Neural progenitor cell (in vitro differentiated cells): Measurements from ENCODE around the gene BLOC1S4. TPM values are rescaled to one million over a fixed set of nuclear protein-coding genes. Genes with fewer than 3 reads are reported as not detected.
A peak's percentile ranks its signal among the peaks of the same experiment; 100 is the strongest.

Experiments used
- DNase-seq: peaks from one replicate; pipeline ENCODE4 v3.0.0-alpha.2; 2016; ENCODE audit warnings: low spot score
- H2AFZ ChIP-seq: fragments of 200-600 bp; sonication (generic); replicated peaks from 2 replicates; pipeline ENCODE4 v1.6.1; 2016; ENCODE audit warnings: antibody characterized with exemption
- H3F3A ChIP-seq: fragments of 200-600 bp; sonication (generic); 2 replicates; pipeline ENCODE4 v1.6.1; 2016; ENCODE audit warnings: antibody characterized with exemption, low read depth
- H3K27ac ChIP-seq: fragments of 200-600 bp; sonication (generic); 2 replicates; pipeline ENCODE4 v1.5.1; 2016; ENCODE audit warnings: mild to moderate bottlenecking
- H3K27me3 ChIP-seq: fragments of 200-600 bp; sonication (generic); 2 replicates; pipeline ENCODE4 v1.6.1; 2016; ENCODE audit warnings: mild to moderate bottlenecking, moderate library complexity
- H3K36me3 ChIP-seq: fragments of 200-600 bp; sonication (generic); 2 replicates; pipeline ENCODE4 v1.5.1; 2016
- H3K4me1 ChIP-seq: fragments of 200-600 bp; sonication (generic); 2 replicates; pipeline ENCODE4 v1.6.1; 2016; ENCODE audit warnings: mixed run types
- H3K4me2 ChIP-seq: fragments of 200-600 bp; sonication (generic); 2 replicates; pipeline ENCODE4 v1.6.1; 2016
- H3K4me3 ChIP-seq: fragments of 200-600 bp; sonication (generic); 2 replicates; pipeline ENCODE4 v1.5.1; 2016
- H3K79me2 ChIP-seq: fragments of 200-600 bp; sonication (generic); 2 replicates; pipeline ENCODE4 v1.6.1; 2016; ENCODE audit warnings: low read depth
- H3K9ac ChIP-seq: fragments of 200-600 bp; sonication (generic); 2 replicates; pipeline ENCODE4 v1.6.1; 2016
- H3K9me3 ChIP-seq: fragments of 200-600 bp; sonication (generic); 2 replicates; pipeline ENCODE4 v1.5.1; 2016; ENCODE audit warnings: low read depth
- H4K20me1 ChIP-seq: fragments of 200-600 bp; sonication (generic); 2 replicates; pipeline ENCODE4 v1.6.1; 2016; ENCODE audit warnings: low read depth
- H3K27ac Mint-ChIP-seq: 3 replicates; pipeline ENCODE4 v1.8.0; 2021; ENCODE audit warnings: mixed read lengths
- H3K27me3 Mint-ChIP-seq: 2 replicates; pipeline ENCODE4 v1.8.0; 2022; ENCODE audit warnings: low read depth, mild to moderate bottlenecking, inconsistent platforms, moderate library complexity, mixed read lengths; ENCODE audit not compliant: insufficient read depth
- H3K36me3 Mint-ChIP-seq: 3 replicates; pipeline ENCODE4 v1.8.0; 2021; ENCODE audit warnings: mixed read lengths
- H3K4me1 Mint-ChIP-seq: 3 replicates; pipeline ENCODE4 v1.8.0; 2021; ENCODE audit warnings: mixed read lengths
- H3K4me3 Mint-ChIP-seq: 3 replicates; pipeline ENCODE4 v1.8.0; 2021; ENCODE audit warnings: mild to moderate bottlenecking, moderate library complexity, mixed read lengths
- H3K9me3 Mint-ChIP-seq: 3 replicates; pipeline ENCODE4 v1.8.0; 2020; ENCODE audit warnings: mixed read lengths
- EZH2 ChIP-seq: fragments of 200-600 bp; sonication (generic); IDR thresholded peaks from 2 replicates; pipeline ENCODE4 v1.6.1; 2017; ENCODE audit warnings: antibody characterized with exemption, mild to moderate bottlenecking, moderate library complexity
- EZH2phosphoT487 ChIP-seq: fragments of 200-600 bp; sonication (generic); IDR thresholded peaks from 2 replicates; pipeline ENCODE4 v1.6.1; 2017; ENCODE audit warnings: antibody characterized with exemption
- total RNA-seq: library from RNA; depleted of rRNA; stranded (reverse); fragments of >200 nt; gene quantifications from 2 replicates; pipeline ENCODE4 v1.2.3, GENCODE V29; 2015; ENCODE audit warnings: low replicate concordance
- TF ChIP-seq, protein P1 (sequence below): fragments of 200-600 bp; sonication (generic); IDR thresholded peaks from 2 replicates; pipeline ENCODE4 v1.5.1; 2017; ENCODE audit warnings: antibody characterized with exemption, mild to moderate bottlenecking

BLOC1S4 gene
- total RNA-seq, 1 donor from 2014 or later = 10.5 TPM

DNA sequence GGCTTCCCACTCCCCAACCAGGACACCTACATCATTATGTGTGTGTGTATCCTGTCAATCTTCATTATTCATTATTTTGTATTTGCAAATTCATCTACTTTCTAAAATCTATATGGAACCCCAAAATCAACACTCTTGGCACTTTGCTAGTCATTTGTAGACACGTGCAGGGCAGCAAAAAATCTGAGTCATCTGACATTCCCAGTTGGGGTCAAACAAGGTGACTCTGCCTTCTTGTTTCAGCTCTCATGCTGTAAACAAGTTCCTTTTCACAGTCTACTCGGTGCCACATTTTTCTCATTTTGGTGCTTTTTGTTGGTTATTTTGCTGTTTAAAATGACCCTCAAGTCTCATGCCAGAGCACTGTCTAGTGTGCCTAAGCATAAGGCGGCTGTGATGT lies 12.2 kb upstream of the BLOC1S4 start:
- Mint-ChIP-seq H3K9me3 (peaks cover 21% of the 10 kb centered on the region), H3K4me1 (peaks cover 16% of the 10 kb centered on the region), H3K27me3 (peaks cover 3% of the 10 kb centered on the region), H3K27ac (no peak overlapping the region), H3K36me3 (peaks cover 69% of the 10 kb centered on the region), H3K4me3 (no peak overlapping the region)
- Histone ChIP-seq H2AFZ (no peak overlapping the region), H3K27ac (no peak overlapping the region), H4K20me1 (peaks cover 24% of the 10 kb centered on the region), H3F3A (no peaks in the 10 kb centered on the region), H3K4me2 (no peak overlapping the region), H3K27me3 (no peaks in the 10 kb centered on the region), H3K4me1 (peaks cover 16% of the 10 kb centered on the region), H3K79me2 (peaks cover 71% of the 10 kb centered on the region), H3K4me3 (no peak overlapping the region), H3K9ac (no peak overlapping the region), H3K36me3 (peaks cover 7% of the 10 kb centered on the region), H3K9me3 (no peaks in the 10 kb centered on the region)
- TF ChIP-seq, protein P1, sequence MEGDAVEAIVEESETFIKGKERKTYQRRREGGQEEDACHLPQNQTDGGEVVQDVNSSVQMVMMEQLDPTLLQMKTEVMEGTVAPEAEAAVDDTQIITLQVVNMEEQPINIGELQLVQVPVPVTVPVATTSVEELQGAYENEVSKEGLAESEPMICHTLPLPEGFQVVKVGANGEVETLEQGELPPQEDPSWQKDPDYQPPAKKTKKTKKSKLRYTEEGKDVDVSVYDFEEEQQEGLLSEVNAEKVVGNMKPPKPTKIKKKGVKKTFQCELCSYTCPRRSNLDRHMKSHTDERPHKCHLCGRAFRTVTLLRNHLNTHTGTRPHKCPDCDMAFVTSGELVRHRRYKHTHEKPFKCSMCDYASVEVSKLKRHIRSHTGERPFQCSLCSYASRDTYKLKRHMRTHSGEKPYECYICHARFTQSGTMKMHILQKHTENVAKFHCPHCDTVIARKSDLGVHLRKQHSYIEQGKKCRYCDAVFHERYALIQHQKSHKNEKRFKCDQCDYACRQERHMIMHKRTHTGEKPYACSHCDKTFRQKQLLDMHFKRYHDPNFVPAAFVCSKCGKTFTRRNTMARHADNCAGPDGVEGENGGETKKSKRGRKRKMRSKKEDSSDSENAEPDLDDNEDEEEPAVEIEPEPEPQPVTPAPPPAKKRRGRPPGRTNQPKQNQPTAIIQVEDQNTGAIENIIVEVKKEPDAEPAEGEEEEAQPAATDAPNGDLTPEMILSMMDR = no peak
- no peak for TF ChIP-seq EZH2phosphoT487
- no peak for TF ChIP-seq EZH2
- no peak for DNase-seq

DNA sequence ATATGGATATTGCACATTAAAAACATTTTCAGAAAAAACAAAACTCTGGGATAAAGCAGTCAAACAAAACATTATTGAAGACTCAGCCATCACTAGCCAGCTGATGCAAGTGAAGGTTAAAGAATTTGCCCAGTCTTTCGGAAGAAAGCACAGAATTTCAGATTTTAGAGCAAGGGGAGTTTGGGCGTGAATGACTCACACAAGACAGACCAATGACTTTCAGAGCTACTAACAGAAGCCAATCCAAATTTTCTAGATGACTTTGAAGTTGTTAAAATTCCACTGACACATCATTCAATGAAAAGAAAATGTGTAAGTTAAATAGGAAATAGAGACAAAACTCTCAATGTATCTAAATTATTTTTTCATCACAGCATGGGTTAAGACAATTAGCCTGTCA lies 10.3 kb upstream of the BLOC1S4 start:
- Histone ChIP-seq H3K4me2 (no peak overlapping the region), H3K27ac (no peak overlapping the region), H2AFZ (no peak overlapping the region), H3F3A (peaks cover 10% of the 10 kb centered on the region), H3K4me1 (peaks cover 16% of the 10 kb centered on the region), H3K9me3 (no peaks in the 10 kb centered on the region), H3K36me3 (peaks cover 7% of the 10 kb centered on the region), H3K9ac (no peak overlapping the region), H3K4me3 (no peak overlapping the region), H3K27me3 (peaks cover 2% of the 10 kb centered on the region), H3K79me2 (peaks cover 79% of the 10 kb centered on the region), H4K20me1 (peaks cover 26% of the 10 kb centered on the region)
- TF ChIP-seq EZH2 = no peak
- TF ChIP-seq, protein P1 = no peak
- no peak for TF ChIP-seq EZH2phosphoT487
- no peak overlapping the region for H3K4me3 Mint-ChIP-seq
- H3K27me3 Mint-ChIP-seq = peaks cover 2% of the 10 kb centered on the region
- DNase-seq = no peak
- H3K9me3 Mint-ChIP-seq = peaks cover 21% of the 10 kb centered on the region
- H3K27ac Mint-ChIP-seq = no peak overlapping the region
- H3K4me1 Mint-ChIP-seq = peaks cover 24% of the 10 kb centered on the region
- H3K36me3 Mint-ChIP-seq = peaks cover 65% of the 10 kb centered on the region

DNA sequence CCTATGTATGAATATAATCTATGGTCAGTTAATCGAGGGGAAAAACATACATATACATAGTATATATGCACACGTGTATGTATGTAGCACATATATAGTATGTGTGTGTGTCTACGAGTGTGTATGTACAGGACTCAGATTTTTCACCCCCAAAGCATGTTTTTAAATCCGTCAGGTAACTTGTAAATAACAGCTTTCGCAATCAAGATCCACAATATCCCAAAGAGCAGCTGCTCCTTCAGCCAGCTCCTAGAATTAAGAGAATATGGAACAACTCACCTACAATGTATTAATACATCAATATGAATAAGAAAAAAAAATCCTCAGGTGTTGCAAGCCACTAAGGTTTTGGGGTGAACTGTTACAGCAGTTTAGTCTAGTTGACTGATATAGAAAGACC lies 9.8 kb upstream of the BLOC1S4 start:
- TF ChIP-seq, protein P1 = no peak
- no peak for TF ChIP-seq EZH2phosphoT487
- TF ChIP-seq EZH2 = no peak
- peaks cover 21% of the 10 kb centered on the region for H3K9me3 Mint-ChIP-seq
- no peak overlapping the region for H3K27ac ChIP-seq
- DNase-seq = no peak
- peaks cover 7% of the 10 kb centered on the region for H3K36me3 ChIP-seq
- H3K27me3 Mint-ChIP-seq = peaks cover 2% of the 10 kb centered on the region
- H3K27ac Mint-ChIP-seq = no peak overlapping the region
- H3K4me2 ChIP-seq = peak overlapping the region; percentile 100
- H3K9ac ChIP-seq = no peak overlapping the region
- H3K4me3 Mint-ChIP-seq = no peak overlapping the region
- H3K36me3 Mint-ChIP-seq = peaks cover 63% of the 10 kb centered on the region
- H3K4me1 Mint-ChIP-seq = peaks cover 24% of the 10 kb centered on the region
- peaks cover 15% of the 10 kb centered on the region for H3F3A ChIP-seq
- peaks cover 16% of the 10 kb centered on the region for H3K4me1 ChIP-seq
- peaks cover 26% of the 10 kb centered on the region for H4K20me1 ChIP-seq
- H3K79me2 ChIP-seq = peaks cover 79% of the 10 kb centered on the region
- no peak overlapping the region for H3K4me3 ChIP-seq
- no peak overlapping the region for H2AFZ ChIP-seq
- H3K9me3 ChIP-seq = no peaks in the 10 kb centered on the region
- H3K27me3 ChIP-seq = peaks cover 7% of the 10 kb centered on the region
